GM21529 (cell line): ENCODE measurements around the gene ZNF782.
"Not testable (repeated sequence)": the region's sequence is repeated elsewhere in the genome, so short reads cannot be mapped to it uniquely, and the experiment has no call there.

Source experiments
- ATAC-seq: cut with Tn5 transposase; IDR thresholded peaks from one replicate; pipeline ENCODE4 v1.9.1; 2021; ENCODE audit not compliant: unreplicated experiment

The ZNF782 gene

GRCh38 chr9:96854651-96855273, 448 bp upstream of the ZNF782 start:
- no peak for ATAC-seq

- ATAC-seq = no peak
Observed at GRCh38 chr9:96852676-96853075, 1.6 kb downstream of the ZNF782 start.

- no peak for ATAC-seq
Observed at GRCh38 chr9:96844040-96844439, 10.3 kb downstream of the ZNF782 start.

- no peak for ATAC-seq
Observed at GRCh38 chr9:96818533-96818932, 35.8 kb downstream of the ZNF782 start.

- no peak for ATAC-seq
Observed at GRCh38 chr9:96817973-96818372, 36.3 kb downstream of the ZNF782 start.

GRCh38 chr9:96813607-96814006, 40.7 kb downstream of the ZNF782 start:
- no peak for ATAC-seq

- not testable (repeated sequence) for ATAC-seq
Observed at GRCh38 chr9:96798959-96799358, 55.4 kb downstream of the ZNF782 start.

GRCh38 chr9:96784021-96784420, 70.3 kb downstream of the ZNF782 start:
- ATAC-seq = no peak

- ATAC-seq = no peak
Observed at GRCh38 chr9:96782235-96782634, 72.1 kb downstream of the ZNF782 start.

GRCh38 chr9:96781552-96781951, 72.8 kb downstream of the ZNF782 start:
- ATAC-seq = no peak

- no peak for ATAC-seq
Observed at GRCh38 chr9:96779089-96779488, 75.2 kb downstream of the ZNF782 start.

- ATAC-seq = no peak
Observed at GRCh38 chr9:96777426-96777864, 76.9 kb downstream of the ZNF782 start.

- no peak for ATAC-seq
Observed at GRCh38 chr9:96771124-96771523, 83.2 kb downstream of the ZNF782 start.

- no peak for ATAC-seq
Observed at GRCh38 chr9:96769989-96770388, 84.3 kb downstream of the ZNF782 start.
